Measurements from ENCODE around the gene CLDN2.
"Not testable (repeated sequence)": the region's sequence is repeated elsewhere in the genome, so short reads cannot be mapped to it uniquely, and the experiment has no call there.

CLDN2 gene

GRCh38 chrX:106963111-106963510 lies 42.9 kb downstream of the CLDN2 start:
- no peak for DNase-seq (ENCODE audit: low spot score)

- DNase-seq (ENCODE audit: low spot score) = no peak
These were observed 44.1 kb downstream of the CLDN2 start for GRCh38 chrX:106964290-106964689.

- not testable (repeated sequence) for DNase-seq (ENCODE audit: low spot score)
These were observed 46.3 kb downstream of the CLDN2 start for GRCh38 chrX:106966547-106966946.

DNA sequence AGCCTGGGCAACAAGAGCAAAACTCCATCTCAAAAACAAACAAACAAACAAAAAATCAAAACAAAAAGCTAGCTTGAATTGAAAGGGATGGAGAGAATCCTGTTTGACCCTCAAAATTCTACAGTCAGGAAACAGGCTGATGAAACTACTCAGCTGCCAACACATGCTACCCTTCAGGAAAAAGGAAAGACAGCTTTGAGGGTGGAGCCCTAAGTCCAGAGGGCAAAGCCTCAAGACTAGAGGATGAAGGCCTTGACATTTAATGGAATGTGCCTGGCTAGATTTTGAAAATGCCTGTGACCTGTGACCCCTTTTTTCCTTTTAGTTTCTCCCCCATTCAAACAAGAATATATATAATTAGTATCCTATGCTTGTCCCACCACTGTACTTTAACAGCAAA lies 52.7 kb downstream of the CLDN2 start:
- DNase-seq (ENCODE audit: low spot score) = no peak

- DNase-seq (ENCODE audit: low spot score) = no peak
These were observed 53.4 kb downstream of the CLDN2 start for GRCh38 chrX:106973433-106974149.

- no peak for DNase-seq (ENCODE audit: low spot score)
These were observed 56.2 kb downstream of the CLDN2 start for GRCh38 chrX:106976416-106976815.

All from germinal center (tissue), 1 donor.